ENCODE measurements around the gene DYRK1A. TPM values are rescaled to one million over a fixed set of nuclear protein-coding genes. Genes with fewer than 3 reads are reported as not detected.
"Not testable (repeated sequence)": the region's sequence is repeated elsewhere in the genome, so short reads cannot be mapped to it uniquely, and the experiment has no call there.

The DYRK1A gene
- total and polyA plus RNA-seq, 11 donors, result 24.5 to 96.6 (median 69.0) TPM

DNA sequence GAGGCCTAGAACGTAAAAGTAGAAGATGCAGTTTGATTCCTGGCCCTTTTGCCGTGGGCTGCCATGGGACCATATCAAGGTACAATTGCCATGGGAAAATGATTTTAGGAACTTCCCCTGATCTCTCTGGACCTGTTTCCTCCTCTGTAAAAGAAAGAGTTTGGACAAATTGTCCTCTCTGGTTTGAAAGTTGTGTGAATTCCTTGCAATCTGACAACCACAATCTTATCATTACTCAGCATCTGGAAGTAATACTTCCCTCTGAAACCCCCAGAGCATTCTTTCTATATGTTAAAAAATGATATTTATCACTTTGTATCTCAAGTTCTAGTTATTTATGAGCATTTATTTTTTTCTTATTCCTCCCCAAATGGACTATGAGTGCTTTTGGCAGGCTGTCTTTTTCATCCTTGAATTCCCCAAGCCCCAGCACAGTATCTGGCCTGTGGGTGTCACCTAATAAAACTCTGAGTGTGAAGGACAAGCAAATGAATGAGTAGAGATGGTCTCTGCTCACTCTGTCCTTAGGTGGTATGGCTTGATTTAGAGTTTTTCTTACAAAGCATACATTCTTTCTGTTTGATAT, 181.1 kb downstream of the DYRK1A start:
- Histone ChIP-seq H3K27me3 (no peaks in the 10 kb centered on the region), H3K4me1 (peaks cover 0 to 21% (median 19%) of the 10 kb centered on the region in 12 donors), H3K27ac (peak overlapping the region in 1 of 12 donors; percentile 50), H3K9me3 (peaks cover 0 to 9% (median 0%) of the 10 kb centered on the region in 12 donors), H3K36me3 (no peaks in the 10 kb centered on the region), H3K4me3 (no peak overlapping the region)
- TF ChIP-seq, protein P1, sequence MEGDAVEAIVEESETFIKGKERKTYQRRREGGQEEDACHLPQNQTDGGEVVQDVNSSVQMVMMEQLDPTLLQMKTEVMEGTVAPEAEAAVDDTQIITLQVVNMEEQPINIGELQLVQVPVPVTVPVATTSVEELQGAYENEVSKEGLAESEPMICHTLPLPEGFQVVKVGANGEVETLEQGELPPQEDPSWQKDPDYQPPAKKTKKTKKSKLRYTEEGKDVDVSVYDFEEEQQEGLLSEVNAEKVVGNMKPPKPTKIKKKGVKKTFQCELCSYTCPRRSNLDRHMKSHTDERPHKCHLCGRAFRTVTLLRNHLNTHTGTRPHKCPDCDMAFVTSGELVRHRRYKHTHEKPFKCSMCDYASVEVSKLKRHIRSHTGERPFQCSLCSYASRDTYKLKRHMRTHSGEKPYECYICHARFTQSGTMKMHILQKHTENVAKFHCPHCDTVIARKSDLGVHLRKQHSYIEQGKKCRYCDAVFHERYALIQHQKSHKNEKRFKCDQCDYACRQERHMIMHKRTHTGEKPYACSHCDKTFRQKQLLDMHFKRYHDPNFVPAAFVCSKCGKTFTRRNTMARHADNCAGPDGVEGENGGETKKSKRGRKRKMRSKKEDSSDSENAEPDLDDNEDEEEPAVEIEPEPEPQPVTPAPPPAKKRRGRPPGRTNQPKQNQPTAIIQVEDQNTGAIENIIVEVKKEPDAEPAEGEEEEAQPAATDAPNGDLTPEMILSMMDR (IDR thresholded peaks at IDR 0.05), result no peak
- ATAC-seq (no peak), DNase-seq (no peak)
- intact Hi-C loops (cut with DNase I), result no loop called here
- WGBS, 4 donors, result 65 to 77% (median 68%) methylated on average over 2 of the region's 2 CpGs

DNA sequence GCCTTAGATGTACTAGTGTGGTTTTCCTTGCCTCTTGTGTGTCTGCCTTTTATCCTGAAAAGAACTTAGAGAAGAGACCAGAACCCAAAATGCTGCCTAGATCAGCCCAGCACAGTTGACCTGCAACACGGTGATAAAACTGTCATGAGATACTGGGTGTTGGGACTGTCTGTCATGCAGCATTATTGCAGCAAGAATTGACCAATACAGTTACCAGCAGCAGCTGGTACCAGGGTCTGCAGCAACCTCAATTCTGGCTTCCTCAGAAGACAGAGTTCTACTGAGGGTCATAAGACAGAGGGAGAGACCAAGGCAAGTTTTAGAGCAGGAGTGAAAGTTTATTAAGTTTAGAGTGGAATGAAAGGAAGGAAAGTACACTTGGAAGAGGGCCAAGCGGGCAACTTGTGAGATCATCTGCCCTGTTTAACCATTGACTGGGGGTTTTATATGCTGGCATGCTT, 182.0 kb downstream of the DYRK1A start:
- no peaks in the 10 kb centered on the region for H3K27me3 ChIP-seq
- TF ChIP-seq, protein P1 (IDR thresholded peaks at IDR 0.05), result no peak
- H3K36me3 ChIP-seq, result no peaks in the 10 kb centered on the region
- intact Hi-C loops (cut with DNase I), result no loop called here
- H3K9me3 ChIP-seq, result peaks cover 0 to under 1% (median 0%) of the 10 kb centered on the region in 12 donors
- peaks cover 0 to 28% (median 22%) of the 10 kb centered on the region in 12 donors for H3K4me1 ChIP-seq
- no peak for ATAC-seq
- no peak overlapping the region for H3K4me3 ChIP-seq
- DNase-seq, result no peak
- 62 to 67% (median 63%) methylated on average over 2 of the region's 2 CpGs for WGBS, 4 donors
- no peak overlapping the region for H3K27ac ChIP-seq

DNA sequence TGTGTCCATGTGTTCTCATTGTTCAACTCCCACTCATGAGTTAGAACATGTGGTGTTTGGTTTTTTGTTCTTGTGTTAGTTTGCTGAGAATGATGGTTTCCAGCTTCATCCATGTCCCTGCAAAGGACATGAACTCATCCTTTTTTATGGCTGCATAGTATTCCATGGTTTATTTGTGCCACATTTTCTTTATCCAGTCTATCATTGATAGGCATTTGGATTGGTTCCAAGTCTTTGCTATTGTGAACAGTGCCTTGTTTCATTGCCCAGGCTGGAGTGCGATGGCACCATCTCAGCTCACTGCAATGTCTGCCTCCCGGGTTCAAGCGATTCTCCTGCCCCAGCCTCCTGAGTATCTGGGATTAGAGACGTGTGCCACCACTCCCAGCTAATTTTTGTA, 183.2 kb downstream of the DYRK1A start:
- ATAC-seq; H3K27me3 ChIP-seq; H3K36me3 ChIP-seq; H3K27ac ChIP-seq; H3K9me3 ChIP-seq; intact Hi-C loops (cut with DNase I); DNase-seq; H3K4me3 ChIP-seq: not testable (repeated sequence)
- H3K4me1 ChIP-seq, result peaks cover 0 to 30% (median 22%) of the 10 kb centered on the region in 12 donors
- WGBS, 4 donors, result 95 to 99% (median 97%) methylated on average over 4 of the region's 4 CpGs

DNA sequence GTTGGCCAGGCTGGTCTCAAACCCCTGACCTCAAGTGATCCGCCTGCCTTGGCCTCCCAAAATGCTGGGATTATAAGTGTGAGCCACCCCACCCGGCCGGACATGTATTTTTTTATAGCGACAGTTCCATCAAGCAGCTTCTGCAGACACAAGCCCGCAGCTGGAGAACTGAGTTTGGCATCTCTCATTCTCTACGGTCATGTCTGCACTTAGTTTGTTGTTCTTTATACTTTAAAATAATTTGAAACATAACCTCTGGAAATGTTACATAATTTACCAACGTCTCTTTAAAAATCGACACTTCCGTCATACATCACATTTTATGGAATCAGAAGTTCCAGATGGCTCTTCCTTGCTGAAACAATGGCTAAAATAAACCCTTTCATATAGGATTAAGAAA, 183.6 kb downstream of the DYRK1A start:
- no peak for TF ChIP-seq POLR2A (IDR thresholded peaks at IDR 0.05)
- TF ChIP-seq, protein P1 (IDR thresholded peaks at IDR 0.05), result no peak
- intact Hi-C loops (cut with DNase I), result no loop called here
- H3K36me3 ChIP-seq, result no peaks in the 10 kb centered on the region
- peaks cover 0 to 31% (median 22%) of the 10 kb centered on the region in 12 donors for H3K4me1 ChIP-seq
- WGBS, 4 donors, result 79 to 89% (median 85%) methylated on average over 9 of the region's 9 CpGs
- H3K9me3 ChIP-seq, result no peaks in the 10 kb centered on the region
- ATAC-seq (no peak), DNase-seq (no peak)
- no peak overlapping the region for H3K27ac ChIP-seq
- no peak overlapping the region for H3K4me3 ChIP-seq
- H3K27me3 ChIP-seq, result no peaks in the 10 kb centered on the region

Data from heart left ventricle (tissue), 16 donors.